GM18909 (cell line): ENCODE measurements around the gene GPR108.

Source experiments
- ATAC-seq: cut with Tn5 transposase; IDR thresholded peaks from one replicate; pipeline ENCODE4 v1.9.1; 2021; ENCODE audit warnings: mild to moderate bottlenecking; ENCODE audit not compliant: unreplicated experiment, poor library complexity

The GPR108 gene

GRCh38 chr19:6723108-6723618 lies 14.2 kb downstream of the GPR108 start:
- ATAC-seq: no peak

- no peak for ATAC-seq
Observed at GRCh38 chr19:6721773-6722172, 15.6 kb downstream of the GPR108 start.

GRCh38 chr19:6721138-6721474 lies 16.3 kb downstream of the GPR108 start:
- no peak for ATAC-seq

DNA sequence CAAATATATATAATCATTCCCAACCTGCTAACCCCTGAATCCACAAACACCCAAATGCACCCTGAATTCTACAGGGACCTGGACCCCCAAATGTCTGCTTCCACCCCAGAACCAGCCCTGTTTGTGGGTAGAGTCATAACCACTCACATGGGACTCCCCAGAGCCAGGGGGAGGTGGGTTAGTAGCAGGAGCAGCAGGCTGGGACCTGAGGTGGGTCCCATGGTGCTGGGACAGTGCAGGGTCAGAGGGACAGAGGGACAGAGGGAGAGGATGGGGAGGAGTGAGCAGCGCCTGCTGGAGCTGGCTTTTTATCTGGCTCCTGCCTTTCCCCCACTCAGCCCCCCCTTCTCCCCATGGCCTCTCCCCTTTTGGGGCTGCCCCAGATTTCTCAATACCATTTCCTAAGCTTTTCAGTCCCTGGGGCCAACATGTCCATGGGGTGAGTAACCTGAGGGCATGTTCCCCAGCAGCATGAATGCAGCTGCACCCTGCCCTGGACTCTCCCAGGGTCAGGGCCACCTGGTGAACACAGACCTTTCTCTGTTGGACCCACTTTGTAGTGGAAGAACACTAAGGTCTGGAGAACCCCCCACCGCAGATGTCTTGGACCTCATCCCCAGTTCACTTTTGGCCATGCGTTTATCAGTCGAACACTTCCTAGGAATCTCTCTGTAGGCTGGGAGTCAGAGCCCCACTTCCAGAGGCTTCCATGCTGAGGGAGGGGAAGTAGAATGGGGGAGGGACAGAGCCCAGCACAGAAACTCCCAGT lies 16.8 kb downstream of the GPR108 start, which contains the start of gene C3:
Gene C3 (minus strand): TSS at position 282 of the 769 bp plus-strand sequence. CDS start 61 bp downstream, at position 221.
- ATAC-seq: no peak

GRCh38 chr19:6719992-6720368 lies 17.4 kb downstream of the GPR108 start:
- no peak for ATAC-seq

GRCh38 chr19:6719540-6719861 lies 17.9 kb downstream of the GPR108 start:
- no peak for ATAC-seq

- ATAC-seq: no peak
Observed at GRCh38 chr19:6718741-6719539, 18.4 kb downstream of the GPR108 start.

- no peak for ATAC-seq
Observed at GRCh38 chr19:6718111-6718740, 19.2 kb downstream of the GPR108 start.

GRCh38 chr19:6717441-6717971 lies 19.9 kb downstream of the GPR108 start:
- no peak for ATAC-seq

GRCh38 chr19:6717036-6717435 lies 20.3 kb downstream of the GPR108 start:
- no peak for ATAC-seq

- ATAC-seq: no peak
Observed at GRCh38 chr19:6716610-6716970, 20.8 kb downstream of the GPR108 start.

- no peak for ATAC-seq
Observed at GRCh38 chr19:6714749-6715555, 22.4 kb downstream of the GPR108 start.

- no peak for ATAC-seq
Observed at GRCh38 chr19:6713773-6714692, 23.3 kb downstream of the GPR108 start.

DNA sequence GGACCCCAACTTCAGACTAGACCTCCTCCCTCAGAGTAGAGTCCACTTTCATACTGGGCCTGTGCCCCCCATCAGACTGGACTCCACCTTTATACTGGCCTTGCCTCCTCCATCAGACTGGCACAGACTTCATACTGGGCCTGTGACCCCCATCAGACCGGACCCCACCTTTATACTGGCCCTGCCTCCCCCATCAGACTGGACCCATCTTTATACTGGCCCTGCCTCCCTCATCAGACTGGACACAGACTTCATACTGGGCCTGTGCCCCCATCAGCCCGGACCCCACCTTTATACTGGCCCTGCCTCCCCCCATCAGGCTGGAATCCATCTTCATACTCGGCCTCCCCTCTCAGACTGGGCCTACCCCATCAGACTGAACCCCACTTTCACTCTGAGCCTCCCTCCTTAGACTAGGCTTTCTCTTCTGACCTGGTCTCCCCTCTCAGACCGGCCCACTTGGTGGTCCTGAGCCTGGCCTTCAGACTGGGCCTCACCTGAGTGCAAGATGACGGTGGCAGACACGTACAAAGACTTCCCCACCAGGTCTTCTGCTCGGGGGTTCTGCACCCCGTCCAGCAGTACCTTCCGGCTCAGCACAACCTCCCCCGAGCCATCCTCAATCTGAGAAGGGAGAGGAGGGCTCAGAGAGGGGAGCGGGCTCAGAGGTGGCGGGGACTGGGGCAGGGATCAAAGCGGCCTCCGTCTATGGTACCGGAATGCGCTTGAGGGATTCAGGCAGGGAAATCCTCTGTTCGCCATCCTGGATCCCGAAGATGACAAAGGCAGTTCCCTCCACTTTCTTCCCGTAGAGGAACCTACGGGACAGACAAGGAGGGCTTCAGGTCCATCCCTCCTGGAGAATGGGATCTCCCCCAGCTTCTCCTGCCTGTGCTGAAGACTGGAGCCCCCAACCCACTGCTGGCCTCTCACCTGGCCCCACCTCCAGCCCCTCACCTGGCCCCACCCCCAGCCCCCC lies 24.4 kb downstream of the GPR108 start:
- ATAC-seq: no peak

GRCh38 chr19:6712231-6712630 lies 25.1 kb downstream of the GPR108 start:
- ATAC-seq: no peak

DNA sequence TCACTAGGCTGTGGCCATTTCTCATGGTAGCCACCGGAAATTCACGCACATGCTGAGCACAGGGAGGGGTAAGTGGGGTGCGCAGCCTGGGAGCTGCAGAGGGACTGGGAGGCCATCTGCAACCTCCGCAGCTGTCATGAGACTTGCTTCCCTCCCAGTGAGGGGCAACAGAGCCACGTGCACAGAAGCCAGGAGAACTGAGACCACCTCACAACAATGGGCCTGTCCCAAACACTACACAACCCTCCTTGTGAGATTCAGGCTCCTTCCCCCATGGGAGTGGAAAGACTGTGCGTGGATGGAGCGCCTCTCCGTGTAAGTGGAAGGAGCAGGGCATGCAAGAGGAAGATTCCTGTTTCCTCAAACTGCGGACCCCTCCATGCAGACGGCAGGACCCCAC lies 25.8 kb downstream of the GPR108 start:
- ATAC-seq: no peak

GRCh38 chr19:6711078-6711361 lies 26.4 kb downstream of the GPR108 start:
- no peak for ATAC-seq
